ENCODE measurements around the gene TAS2R50. TPM values are rescaled to one million over a fixed set of nuclear protein-coding genes. Genes with fewer than 3 reads are reported as not detected.
A peak's percentile ranks its signal among the peaks of the same experiment; 100 is the strongest.

TAS2R50 gene
- total and polyA plus RNA-seq, 9 of the 15 experiments (the other 6 are each of a cell fraction or from before 2014, with no cell fraction given) = 0.06 to 1.3 (median 0.42) TPM; not detected in 3

DNA sequence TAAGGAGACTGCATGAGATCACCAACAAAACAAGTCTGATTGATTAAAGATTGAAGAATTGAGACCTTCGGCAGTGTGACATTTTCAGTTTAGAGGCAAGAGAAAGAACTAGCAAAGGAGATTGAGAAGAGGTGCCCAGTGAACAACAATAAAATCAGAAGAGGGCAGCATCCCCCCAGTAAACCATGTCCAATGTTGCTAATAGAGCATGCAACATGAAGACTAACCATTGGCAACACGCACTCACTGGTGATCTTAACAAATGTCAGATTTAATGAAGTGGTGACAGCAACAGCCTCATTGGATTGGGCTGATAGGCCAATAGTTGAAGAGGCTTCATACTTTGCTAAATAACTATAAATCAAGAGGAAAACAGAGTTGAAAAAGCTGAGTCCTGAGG is 26.9 kb downstream of the TAS2R50 start:
- 73% methylated on average over 2 of the region's 2 CpGs for whole genome bisulfite sequencing (ENCODE audit: insufficient coverage, low coverage, missing lambda C conversion rate)
- no peaks in the 10 kb centered on the region for H3K9me3 ChIP-seq (replicated peaks; ENCODE audit: control insufficient read depth, insufficient read depth, low read depth, low read length)
- H2AFZ ChIP-seq (ENCODE audit: low read depth, low read length) = no peak overlapping the region
- POLR2A ChIA-PET = no interaction called here
- in situ Hi-C loops (cut with MboI) (no loop called here), intact Hi-C loops (cut with micrococcal nuclease) (no loop called here)
- no peak for FAIRE-seq
- TF ChIP-seq MEIS2 (IDR thresholded peaks at IDR 0.05; ENCODE audit: partially characterized antibody) (peak; percentile 19), RAD21 (CRISPR knock-in tag; conservative IDR thresholded peaks at IDR 0.05 in 1 of 2, IDR thresholded peaks at IDR 0.05 in 1 of 2) (peak in 1 of 2 experiments; percentile 21; a peak in 1 of 4 replicates), U2AF1 (optimal IDR thresholded peaks at IDR 0.05; ENCODE audit: low read depth, low read length) (no peak)
- TF ChIP-seq, protein P1, sequence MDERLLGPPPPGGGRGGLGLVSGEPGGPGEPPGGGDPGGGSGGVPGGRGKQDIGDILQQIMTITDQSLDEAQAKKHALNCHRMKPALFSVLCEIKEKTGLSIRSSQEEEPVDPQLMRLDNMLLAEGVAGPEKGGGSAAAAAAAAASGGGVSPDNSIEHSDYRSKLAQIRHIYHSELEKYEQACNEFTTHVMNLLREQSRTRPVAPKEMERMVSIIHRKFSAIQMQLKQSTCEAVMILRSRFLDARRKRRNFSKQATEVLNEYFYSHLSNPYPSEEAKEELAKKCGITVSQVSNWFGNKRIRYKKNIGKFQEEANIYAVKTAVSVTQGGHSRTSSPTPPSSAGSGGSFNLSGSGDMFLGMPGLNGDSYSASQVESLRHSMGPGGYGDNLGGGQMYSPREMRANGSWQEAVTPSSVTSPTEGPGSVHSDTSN (CRISPR knock-in tag; IDR thresholded peaks at IDR 0.05; ENCODE audit: low read depth) = no peak
- TF ChIP-seq, protein P1 (tag; conservative IDR thresholded peaks at IDR 0.05; ENCODE audit: low read depth) = 0 out of 2 replicates have a peak, but pooled peaks have one; percentile 34
- H3K9ac ChIP-seq (ENCODE audit: insufficient read depth in 1 of 2, low read depth in 2 of 2, low read length in 2 of 2) = no peak overlapping the region
- no peaks in the 10 kb centered on the region for H3K4me1 ChIP-seq (replicated peaks in 1 of 2; ENCODE audit: control insufficient read depth in 2 of 2, insufficient read depth in 2 of 2, low read length in 2 of 2)
- H3K27me3 ChIP-seq (ENCODE audit: control insufficient read depth in 2 of 2, insufficient read depth in 2 of 2, low read length in 2 of 2) = no peaks in the 10 kb centered on the region
- no TSS peak for BruUV-seq (replicated peaks)
- no peak for DNase-seq (ENCODE audit: extremely low read depth in 1 of 4, low spot score in 3 of 4)
- H3K4me3 ChIP-seq = no peak overlapping the region
- H4K20me1 ChIP-seq (replicated peaks; ENCODE audit: control insufficient read depth, insufficient read depth, low read length) = no peaks in the 10 kb centered on the region
- no peaks in the 10 kb centered on the region for H3K79me2 ChIP-seq (ENCODE audit: control insufficient read depth, insufficient read depth, low read length)
- CTCF ChIA-PET (ENCODE audit: low intra/inter-chr PET ratio) = no interaction called here
- no peaks in the 10 kb centered on the region for H3K36me3 ChIP-seq (ENCODE audit: control insufficient read depth, insufficient read depth, low read length)
- no peak for ATAC-seq
- H3K9me1 ChIP-seq (ENCODE audit: control insufficient read depth, insufficient read depth, low read length) = no peaks in the 10 kb centered on the region
- no peak overlapping the region for H3K4me2 ChIP-seq (ENCODE audit: insufficient read depth, low read length)
- no peak overlapping the region for H3K27ac ChIP-seq (ENCODE audit: extremely low read depth, low read depth, low read length)
